HG03521 (cell line): ENCODE results near the gene FLG2.

Source experiments
- ATAC-seq: cut with Tn5 transposase; IDR thresholded peaks from one replicate; pipeline ENCODE4 v1.9.1; 2021; ENCODE audit warnings: mild to moderate bottlenecking, moderate library complexity; ENCODE audit not compliant: unreplicated experiment

FLG2 gene

GRCh38 chr1:152359906-152360305 lies at the start of gene FLG2:
Gene FLG2 (minus strand): TSS chr1:152360006. CDS start chr1:152358884, 1,122 bp downstream.
- no peak for ATAC-seq

- ATAC-seq = no peak
Measured at GRCh38 chr1:152408664-152409063, 48.9 kb upstream of the FLG2 start.

- no peak for ATAC-seq
Measured at GRCh38 chr1:152398812-152399698, 39.2 kb upstream of the FLG2 start.

GRCh38 chr1:152397474-152397873 lies 37.7 kb upstream of the FLG2 start:
- ATAC-seq = no peak

GRCh38 chr1:152394151-152394550 lies 34.3 kb upstream of the FLG2 start:
- no peak for ATAC-seq

- no peak for ATAC-seq
Measured at GRCh38 chr1:152392909-152393308, 33.1 kb upstream of the FLG2 start.

- ATAC-seq = no peak
Measured at GRCh38 chr1:152388889-152389288, 29.1 kb upstream of the FLG2 start.

GRCh38 chr1:152386940-152387339 lies 27.1 kb upstream of the FLG2 start:
- no peak for ATAC-seq

- no peak for ATAC-seq
Measured at GRCh38 chr1:152380932-152381331, 21.1 kb upstream of the FLG2 start.

- ATAC-seq = no peak
Measured at GRCh38 chr1:152374451-152374850, 14.6 kb upstream of the FLG2 start.

GRCh38 chr1:152372672-152373071 lies 12.9 kb upstream of the FLG2 start:
- ATAC-seq = no peak

- no peak for ATAC-seq
Measured at GRCh38 chr1:152367436-152367835, 7.6 kb upstream of the FLG2 start.

GRCh38 chr1:152356736-152357135 lies 3.1 kb downstream of the FLG2 start:
- ATAC-seq = no peak

GRCh38 chr1:152349611-152350010 lies 10.2 kb downstream of the FLG2 start:
- no peak for ATAC-seq

- no peak for ATAC-seq
Measured at GRCh38 chr1:152348447-152348846, 11.4 kb downstream of the FLG2 start.

GRCh38 chr1:152347116-152347728 lies 12.6 kb downstream of the FLG2 start:
- ATAC-seq = no peak

- no peak for ATAC-seq
Measured at GRCh38 chr1:152344438-152344837, 15.4 kb downstream of the FLG2 start.

GRCh38 chr1:152343006-152343405 lies 16.8 kb downstream of the FLG2 start:
- no peak for ATAC-seq

- ATAC-seq = no peak
Measured at GRCh38 chr1:152335399-152335798, 24.4 kb downstream of the FLG2 start.

GRCh38 chr1:152328801-152329391 lies 30.9 kb downstream of the FLG2 start:
- ATAC-seq = no peak

- ATAC-seq = no peak
Measured at GRCh38 chr1:152325111-152325510, 34.7 kb downstream of the FLG2 start, which contains the start of gene FLG. Gene FLG (minus strand): TSS chr1:152325239. CDS start chr1:152315456, 9,783 bp downstream.

GRCh38 chr1:152313970-152314369 lies 45.8 kb downstream of the FLG2 start:
- ATAC-seq = no peak
